ENCODE results near the gene LMO4. TPM values are rescaled to one million over a fixed set of nuclear protein-coding genes. Genes with fewer than 3 reads are reported as not detected.

The LMO4 gene
- total and polyA plus RNA-seq, 10 of the 15 experiments (the other 5 are each of a cell fraction or from before 2014, with no cell fraction given): 3.8 to 76.6 (median 20.7) TPM

- FAIRE-seq: no peak
- ChIA-PET RAD21 (ENCODE audit: unreplicated experiment) (no interaction called here), CTCF (interaction anchor here (1.3 kb wide), 1 partner anchor 13 kb away, joined by 3 read pairs; no protein-coding TSS in a partner anchor), SMC1A (ENCODE audit: uncharacterized antibody, unreplicated experiment) (no interaction called here), POLR2A (no interaction called here)
- in situ Hi-C loops (cut with MboI) (no loop called here), intact Hi-C loops (cut with micrococcal nuclease; ENCODE audit: unreplicated experiment) (no loop called here)
- Histone ChIP-seq H2AFZ (ENCODE audit: control insufficient read depth, low read depth, low read length) (no peak overlapping the region), H3K9me3 (replicated peaks; ENCODE audit: control insufficient read depth, insufficient read depth, low read length) (no peaks in the 10 kb centered on the region), H3K36me3 (ENCODE audit: control insufficient read depth in 2 of 2, insufficient read depth in 2 of 2, low read length in 1 of 2) (no peaks in the 10 kb centered on the region), H3K4me3 (no peak overlapping the region), H3K79me2 (ENCODE audit: control insufficient read depth, insufficient read depth, low read length) (no peaks in the 10 kb centered on the region), H3K27ac (ENCODE audit: control insufficient read depth, insufficient read depth) (no peak overlapping the region), H3K27me3 (replicated peaks in 1 of 2; ENCODE audit: control insufficient read depth in 2 of 2, insufficient read depth in 2 of 2, low read length in 1 of 2) (no peaks in the 10 kb centered on the region), H3K4me2 (ENCODE audit: control insufficient read depth, insufficient read depth) (no peak overlapping the region), H4K20me1 (ENCODE audit: control insufficient read depth, insufficient read depth) (no peaks in the 10 kb centered on the region), H3K4me1 (ENCODE audit: control insufficient read depth, insufficient read depth, low read length) (no peaks in the 10 kb centered on the region), H3K9ac (ENCODE audit: control insufficient read depth, insufficient read depth, low read length) (no peak overlapping the region)
- TF ChIP-seq CBX5 (IDR thresholded peaks at IDR 0.05; ENCODE audit: low read depth): no peak
- TF ChIP-seq HSF1 (IDR thresholded peaks at IDR 0.05; ENCODE audit: low read depth, low read length): no peak
- TF ChIP-seq TCF3 (IDR thresholded peaks at IDR 0.05; ENCODE audit: borderline replicate concordance, insufficient read depth, low read depth, low read length): no peak
- ATAC-seq: no peak
- 49% methylated on average over 5 of the region's 5 CpGs for WGBS (ENCODE audit: insufficient coverage, insufficient replicate concordance, low lambda C conversion rate, missing lambda C conversion rate)
- DNase-seq (ENCODE audit: low read depth, low spot score): no peak
- BruUV-seq (replicated peaks): no TSS peak
Observed at GRCh38 chr1:87370544-87370943, 41.9 kb downstream of the LMO4 start.

GRCh38 chr1:87379306-87379705, 50.6 kb downstream of the LMO4 start:
- Histone ChIP-seq H4K20me1 (ENCODE audit: control insufficient read depth, insufficient read depth) (no peaks in the 10 kb centered on the region), H3K27me3 (replicated peaks in 1 of 2; ENCODE audit: control insufficient read depth in 2 of 2, insufficient read depth in 2 of 2, low read length in 1 of 2) (no peaks in the 10 kb centered on the region), H3K36me3 (ENCODE audit: control insufficient read depth in 2 of 2, insufficient read depth in 2 of 2, low read length in 1 of 2) (no peaks in the 10 kb centered on the region), H2AFZ (ENCODE audit: control insufficient read depth, low read depth, low read length) (no peak overlapping the region), H3K4me3 (no peak overlapping the region), H3K4me2 (ENCODE audit: control insufficient read depth, insufficient read depth) (no peak overlapping the region), H3K79me2 (ENCODE audit: control insufficient read depth, insufficient read depth, low read length) (no peaks in the 10 kb centered on the region), H3K4me1 (ENCODE audit: control insufficient read depth, insufficient read depth, low read length) (no peaks in the 10 kb centered on the region), H3K27ac (ENCODE audit: control insufficient read depth, insufficient read depth) (no peak overlapping the region), H3K9me3 (replicated peaks; ENCODE audit: control insufficient read depth, insufficient read depth, low read length) (no peaks in the 10 kb centered on the region; the same call in 2 of the 3 replicates), H3K9ac (ENCODE audit: control insufficient read depth, insufficient read depth, low read length) (no peak overlapping the region)
- POLR2A ChIA-PET: no interaction called here
- RAD21 ChIA-PET (ENCODE audit: unreplicated experiment): no interaction called here
- SMC1A ChIA-PET (ENCODE audit: uncharacterized antibody, unreplicated experiment): interaction anchor here (0.7 to 1.0 kb wide), 2 partner anchors 44 to 74 kb away, joined by 3 read pairs; no protein-coding TSS in a partner anchor
- CTCF ChIA-PET: no interaction called here
- intact Hi-C loops (cut with micrococcal nuclease; ENCODE audit: unreplicated experiment) (no loop called here), in situ Hi-C loops (cut with MboI) (no loop called here)
- no peak for ATAC-seq
- DNase-seq (ENCODE audit: low read depth, low spot score): no peak
- no peak for FAIRE-seq
- no TSS peak for BruUV-seq (replicated peaks)
- no peak for TF ChIP-seq FOXK2 (IDR thresholded peaks at IDR 0.05)
- TF ChIP-seq ZBTB11 (CRISPR knock-in tag; IDR thresholded peaks at IDR 0.05): no peak
- no peak for TF ChIP-seq CUX1 (IDR thresholded peaks at IDR 0.05; ENCODE audit: insufficient replicate concordance, low read depth, low read length)
- no peak for TF ChIP-seq NR2C2 (IDR thresholded peaks at IDR 0.05; ENCODE audit: borderline replicate concordance, control insufficient read depth, insufficient read length, low read depth)
